ENCODE data around the gene TBC1D17. TPM values are rescaled to one million over a fixed set of nuclear protein-coding genes. Genes with fewer than 3 reads are reported as not detected.

The TBC1D17 gene
- polyA plus RNA-seq, 2 of the 4 experiments (the other 2 are of a cell fraction) = 12.3 to 41.5 TPM

GRCh38 chr19:49840321-49840720 lies 37.2 kb upstream of the TBC1D17 start:
- Histone ChIP-seq H3K4me2 (no peak overlapping the region), H3K9me3 (no peaks in the 10 kb centered on the region), H3K4me1 (no peaks in the 10 kb centered on the region), H3K27ac (no peak overlapping the region), H3K4me3 (no peak overlapping the region)
- DNase-seq (ENCODE audit: low read depth in 1 of 2, low spot score in 1 of 2) (no peak), ATAC-seq (no peak), FAIRE-seq (no peak)
- TF ChIP-seq EHMT2 (IDR thresholded peaks at IDR 0.05; ENCODE audit: low read depth) = no peak
- TF ChIP-seq HOXB13 (CRISPR knock-in tag; IDR thresholded peaks at IDR 0.05; ENCODE audit: low read depth) = no peak
- no peak for TF ChIP-seq ZNF302 (CRISPR knock-in tag; IDR thresholded peaks at IDR 0.05)
- TF ChIP-seq USF2 (IDR thresholded peaks at IDR 0.05) = no peak
- TF ChIP-seq JUNB (IDR thresholded peaks at IDR 0.05) = no peak
- no peak for TF ChIP-seq RFX5 (IDR thresholded peaks at IDR 0.05)
- TF ChIP-seq REST (IDR thresholded peaks at IDR 0.05) = no peak
- TF ChIP-seq POLR2AphosphoS2 (conservative IDR thresholded peaks at IDR 0.05; ENCODE audit: low read length) = no peak
- TF ChIP-seq MAFK (IDR thresholded peaks at IDR 0.05; ENCODE audit: partially characterized antibody) = no peak
- TF ChIP-seq FOXS1 (CRISPR knock-in tag; IDR thresholded peaks at IDR 0.05) = no peak
- TF ChIP-seq HOXB5 (CRISPR knock-in tag; IDR thresholded peaks at IDR 0.05) = no peak
- TF ChIP-seq PBX3 (IDR thresholded peaks at IDR 0.05) = no peak
- no peak for TF ChIP-seq KDM1A (IDR thresholded peaks at IDR 0.05; ENCODE audit: low read depth)
- TF ChIP-seq HEYL (CRISPR knock-in tag; IDR thresholded peaks at IDR 0.05) = no peak
- no peak for TF ChIP-seq KDM5A (IDR thresholded peaks at IDR 0.05)
- no peak for TF ChIP-seq CHD2 (IDR thresholded peaks at IDR 0.05; ENCODE audit: low read length, partially characterized antibody)
- TF ChIP-seq MAZ (IDR thresholded peaks at IDR 0.05; ENCODE audit: borderline replicate concordance, low read depth, low read length) = no peak
- 90% methylated on average over 11 of the region's 11 CpGs for WGBS (ENCODE audit: missing lambda C conversion rate)
- CTCF ChIA-PET = no interaction called here
- POLR2A ChIA-PET = no interaction called here

GRCh38 chr19:49840736-49841249 lies 36.7 kb upstream of the TBC1D17 start:
- 92% methylated on average over 17 of the region's 17 CpGs for WGBS (ENCODE audit: missing lambda C conversion rate)
- H3K4me3 ChIP-seq = no peak overlapping the region
- ATAC-seq = no peak
- H3K4me2 ChIP-seq = no peak overlapping the region
- DNase-seq (ENCODE audit: low read depth in 1 of 2, low spot score in 1 of 2) = no peak
- H3K9me3 ChIP-seq = no peaks in the 10 kb centered on the region
- no peaks in the 10 kb centered on the region for H3K4me1 ChIP-seq
- ChIA-PET POLR2A (no interaction called here), CTCF (interaction anchor here (0.7 kb wide), 1 partner anchor 141 kb away, joined by 3 read pairs; no protein-coding TSS in a partner anchor)
- TF ChIP-seq ELK1 (IDR thresholded peaks at IDR 0.05; ENCODE audit: low read depth, low read length) = no peak
- FAIRE-seq = no peak
- no peak overlapping the region for H3K27ac ChIP-seq

Data from A549 (cell line).